H1 (cell line): ENCODE results near the gene CPLANE1. TPM values are rescaled to one million over a fixed set of nuclear protein-coding genes. Genes with fewer than 3 reads are reported as not detected.

Experiments
- CTCF ChIA-PET: fragments of 300-600 bp; sonication (Branson Sonifier 250); formaldehyde crosslinking; loops from one replicate; lab custom pipeline; 2021; ENCODE audit not compliant: partially characterized antibody; lab: Charles Lee
- POLR2A ChIA-PET: fragments of 300-600 bp; sonication (Branson Sonifier 250); formaldehyde crosslinking; loops from one replicate; lab custom pipeline; 2021; ENCODE audit warnings: inconsistent platforms; ENCODE audit not compliant: partially characterized antibody; lab: Charles Lee
- DNase-seq, 2 experiments: peaks; one replicate each; pipeline versions ENCODE4 v3.0.0 to v3.0.0-alpha.2; 2010 to 2022; ENCODE audit warnings: low spot score in 2 of 2, low read depth in 1 of 2, mixed read lengths in 1 of 2
- FAIRE-seq: peaks from 2 replicates; lab custom pipeline; 2011; peaks lifted over from hg19 to GRCh38; lab: Jason Lieb, UNC
- H2AFZ ChIP-seq: 2 replicates; pipeline ENCODE4 v1.8.1; 2012; ENCODE audit warnings: low read length, inconsistent platforms
- H2AK5ac ChIP-seq: 2 replicates; pipeline ENCODE4 v1.6.1; 2013; ENCODE audit warnings: low read depth, low read length
- H2BK120ac ChIP-seq: replicated peaks from 2 replicates; pipeline ENCODE3; 2013; ENCODE audit warnings: low read depth, low read length, inconsistent platforms
- H2BK12ac ChIP-seq: 2 replicates; pipeline ENCODE4 v1.6.1; 2013; ENCODE audit warnings: low read depth, low read length
- H2BK15ac ChIP-seq: 2 replicates; pipeline ENCODE4 v1.6.1; 2013; ENCODE audit warnings: low read length
- H2BK20ac ChIP-seq: 2 replicates; pipeline ENCODE4 v1.6.1; 2013; ENCODE audit warnings: low read length
- H2BK5ac ChIP-seq: 2 replicates; pipeline ENCODE4 v1.6.1; 2013; ENCODE audit warnings: low read depth, low read length
- H3K14ac ChIP-seq: 2 replicates; pipeline ENCODE4 v1.6.1; 2013; ENCODE audit warnings: inconsistent platforms; ENCODE audit not compliant: insufficient read length
- H3K18ac ChIP-seq: 2 replicates; pipeline ENCODE4 v1.6.1; 2013; ENCODE audit warnings: low read length; ENCODE audit errors: extremely low read depth
- H3K23ac ChIP-seq: 2 replicates; pipeline ENCODE4 v1.6.1; 2013; ENCODE audit warnings: inconsistent platforms; ENCODE audit not compliant: insufficient read length
- H3K23me2 ChIP-seq: 2 replicates; pipeline ENCODE4 v1.6.1; 2013; ENCODE audit warnings: low read depth, low read length
- H3K27ac ChIP-seq: 2 replicates; pipeline ENCODE4 v1.6.1; 2011; ENCODE audit warnings: low read depth, low read length, inconsistent platforms
- H3K27me3 ChIP-seq, 4 experiments: replicated peaks in 1 of 4; 1 replicate in 1 of 4; 2 replicates in 3 of 4; pipeline versions ENCODE4 v1.6.1 to v1.8.1; 2011 to 2013; ENCODE audit warnings: low read length in 3 of 4, mild to moderate bottlenecking in 3 of 4, inconsistent platforms in 2 of 4, mixed read lengths in 2 of 4, moderate library complexity in 1 of 4; ENCODE audit not compliant: control insufficient read depth in 3 of 4, insufficient read depth in 3 of 4; ENCODE audit errors: extremely low read depth in 1 of 4
- H3K36me3 ChIP-seq, 4 experiments: 2 replicates each; pipeline versions ENCODE4 v1.6.1 to v1.8.1; 2011 to 2013; ENCODE audit warnings: mild to moderate bottlenecking in 4 of 4, low read length in 3 of 4, moderate library complexity in 2 of 4, control low read depth in 1 of 4, inconsistent platforms in 1 of 4; ENCODE audit not compliant: insufficient read depth in 4 of 4, control insufficient read depth in 2 of 4
- H3K4ac ChIP-seq: replicated peaks from 2 replicates; pipeline ENCODE3; 2013; ENCODE audit warnings: low read length, low read depth, mixed read lengths, inconsistent platforms; ENCODE audit not compliant: insufficient read length
- H3K4me1 ChIP-seq, 4 experiments: replicated peaks in 1 of 4; 1 replicate in 1 of 4; 2 replicates in 3 of 4; pipeline versions ENCODE4 v1.6.1 to v1.8.1; 2011 to 2013; ENCODE audit warnings: low read length in 3 of 4, inconsistent platforms in 2 of 4, mixed read lengths in 1 of 4; ENCODE audit not compliant: insufficient read depth in 4 of 4, control insufficient read depth in 3 of 4
- H3K4me2 ChIP-seq, 2 experiments: 2 replicates each; pipeline versions ENCODE4 v1.6.1 to v1.8.1; 2011 to 2013; ENCODE audit warnings: low read depth in 2 of 2, low read length in 2 of 2, control low read depth in 1 of 2, inconsistent platforms in 1 of 2, mild to moderate bottlenecking in 1 of 2; ENCODE audit not compliant: insufficient read depth in 1 of 2
- H3K4me3 ChIP-seq, 4 experiments: fragments of 200-600, 300-600 bp in 1 of 4; sonication (generic), shearing (Covaris generic), sonication (Bioruptor Twin) in 1 of 4; 2 replicates each; pipeline versions ENCODE4 v1.5.1 to v1.8.1; 2011 to 2016; ENCODE audit warnings: low read length in 4 of 4, low read depth in 3 of 4, control low read depth in 2 of 4, inconsistent platforms in 2 of 4, mild to moderate bottlenecking in 2 of 4, mixed read lengths in 1 of 4, moderate library complexity in 1 of 4; ENCODE audit not compliant: insufficient read depth in 2 of 4; ENCODE audit errors: extremely low read depth in 1 of 4
- H3K56ac ChIP-seq: replicated peaks from 2 replicates; pipeline ENCODE3; 2013; ENCODE audit warnings: low read depth, mild to moderate bottlenecking, mixed read lengths, low read length, inconsistent platforms; ENCODE audit not compliant: insufficient read length
- H3K79me1 ChIP-seq: 2 replicates; pipeline ENCODE4 v1.6.1; 2013; ENCODE audit warnings: low read depth, low read length, control low read depth
- H3K79me2 ChIP-seq, 2 experiments: 2 replicates each; pipeline versions ENCODE4 v1.6.1 to v1.8.1; 2012 to 2013; ENCODE audit warnings: low read length in 2 of 2, mild to moderate bottlenecking in 2 of 2, inconsistent platforms in 1 of 2; ENCODE audit not compliant: insufficient read depth in 2 of 2, control insufficient read depth in 1 of 2
- H3K9ac ChIP-seq, 4 experiments: replicated peaks in 1 of 4; 1 replicate in 1 of 4; 2 replicates in 3 of 4; pipeline versions ENCODE4 v1.6.1 to v1.8.1; 2011 to 2013; ENCODE audit warnings: low read depth in 3 of 4, low read length in 3 of 4, control low read depth in 2 of 4, mild to moderate bottlenecking in 2 of 4, moderate library complexity in 2 of 4, inconsistent platforms in 1 of 4; ENCODE audit errors: extremely low read depth in 1 of 4
- H3K9me3 ChIP-seq, 2 experiments: 2 replicates each; pipeline versions ENCODE4 v1.6.1 to v1.8.1; 2012 to 2013; ENCODE audit warnings: mild to moderate bottlenecking in 2 of 2, moderate library complexity in 2 of 2, control low read depth in 1 of 2, inconsistent platforms in 1 of 2, low read depth in 1 of 2, low read length in 1 of 2, mixed read lengths in 1 of 2; ENCODE audit not compliant: insufficient read depth in 2 of 2
- H4K20me1 ChIP-seq, 2 experiments: replicated peaks in 1 of 2; 2 replicates each; pipeline versions ENCODE3 to v1.8.1; 2011 to 2013; ENCODE audit warnings: inconsistent platforms in 2 of 2, low read length in 2 of 2, mild to moderate bottlenecking in 1 of 2; ENCODE audit not compliant: insufficient read depth in 2 of 2, control insufficient read depth in 1 of 2
- H4K5ac ChIP-seq: 2 replicates; pipeline ENCODE4 v1.6.1; 2013; ENCODE audit warnings: low read length, low read depth, mixed read lengths, inconsistent platforms; ENCODE audit not compliant: insufficient read length
- H4K8ac ChIP-seq: 2 replicates; pipeline ENCODE4 v1.8.0; 2013; ENCODE audit warnings: mild to moderate bottlenecking, moderate library complexity, low read length, inconsistent platforms; ENCODE audit not compliant: insufficient read depth; ENCODE audit errors: extremely low read depth
- H4K91ac ChIP-seq: replicated peaks from 2 replicates; pipeline ENCODE3; 2013; ENCODE audit warnings: low read length, mixed read lengths, inconsistent platforms; ENCODE audit not compliant: insufficient read length
- CEBPB ChIP-seq: IDR thresholded peaks from 2 replicates; pipeline ENCODE4 v1.6.1; 2012; ENCODE audit warnings: low read depth, low read length
- CTCF ChIP-seq, 3 experiments: IDR thresholded peaks; 1 replicate in 2 of 3; 2 replicates in 1 of 3; pipeline versions ENCODE4 v1.5.1 to v1.6.1; 2011; ENCODE audit warnings: low read length in 3 of 3, mild to moderate bottlenecking in 3 of 3, inconsistent platforms in 2 of 3, low read depth in 1 of 3, moderate library complexity in 1 of 3; ENCODE audit not compliant: insufficient read depth in 1 of 3; ENCODE audit errors: control extremely low read depth in 1 of 3
- WGBS, 2 experiments: shearing (Covaris generic) in 1 of 2; methylation state at CpG; one replicate each; pipeline versions ENCODE4 v1.1.6 to v1.1.7; 2013 to 2015; ENCODE audit warnings: low lambda C conversion rate in 2 of 2, mixed read lengths in 2 of 2, inconsistent platforms in 1 of 2, low coverage in 1 of 2, missing lambda C conversion rate in 1 of 2; ENCODE audit not compliant: insufficient replicate concordance in 2 of 2, insufficient coverage in 1 of 2, insufficient read length in 1 of 2; ENCODE audit errors: extremely low coverage in 1 of 2, missing lambda C conversion rate in 1 of 2; 5-methylcytosine and 5-hydroxymethylcytosine counted together
- polyA plus RNA-seq, 7 experiments: library from polyadenylated mRNA; depleted of rRNA in 3 of 7; stranded (reverse) in 5 of 7; unstranded in 2 of 7; fragments of >200 nt in 5 of 7; fragments of 200-250 nt in 2 of 7; gene quantifications; 1 replicate in 5 of 7; 2 replicates in 1 of 7; 4 replicates in 1 of 7; pipeline versions ENCODE4 v1.2.1 to v1.2.3, GENCODE V29; 2011 to 2013; ENCODE audit warnings: missing spikeins in 2 of 7, mixed read lengths in 2 of 7
- total RNA-seq: library from RNA; stranded (reverse); fragmentation: NEBNext Ultra II Directional; extraction: Animal tissue kit (Norgen Biotek cat#: 25700); gene quantifications from 2 replicates; pipeline ENCODE4 v1.2.1, GENCODE V29; 2021

CPLANE1 gene
- total and polyA plus RNA-seq, 2 of the 8 experiments (the other 6 are each of a cell fraction or from before 2014, with no cell fraction given) = 2.2 to 8.8 TPM

DNA sequence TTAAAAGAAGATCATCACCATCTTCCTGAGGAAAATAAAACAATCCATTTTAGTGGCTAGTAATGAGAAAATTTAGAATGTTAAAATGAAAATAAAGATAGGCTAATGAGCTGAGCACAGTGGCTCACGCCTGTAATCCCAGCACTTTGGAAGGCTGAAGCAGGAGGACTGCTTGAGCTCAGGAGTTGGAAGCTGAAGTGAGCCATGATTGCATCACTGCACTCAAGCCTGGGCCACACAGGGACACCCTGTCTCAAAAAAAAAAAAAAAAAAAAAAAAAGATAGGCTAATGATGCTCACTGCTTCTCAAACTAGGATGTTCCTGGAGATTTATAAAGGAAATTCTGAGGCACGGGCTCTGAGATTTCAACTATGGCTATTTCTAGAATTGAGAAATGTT is 50.3 kb downstream of the CPLANE1 start:
- Histone ChIP-seq H3K23ac (no peak overlapping the region), H4K20me1 (no peaks in the 10 kb centered on the region), H2BK15ac (no peak overlapping the region), H3K4me3 (no peak overlapping the region), H4K8ac (no peak overlapping the region), H3K56ac (no peak overlapping the region), H4K91ac (no peak overlapping the region), H3K27me3 (no peaks in the 10 kb centered on the region), H2BK120ac (no peak overlapping the region), H3K14ac (no peak overlapping the region), H3K9ac (no peak overlapping the region), H2BK12ac (no peak overlapping the region), H3K4me2 (no peak overlapping the region), H3K27ac (no peak overlapping the region), H3K9me3 (no peaks in the 10 kb centered on the region), H3K18ac (no peak overlapping the region), H2AFZ (no peak overlapping the region), H3K4me1 (no peaks in the 10 kb centered on the region), H2BK20ac (no peak overlapping the region), H4K5ac (no peak overlapping the region), H3K79me1 (no peaks in the 10 kb centered on the region), H2BK5ac (no peak overlapping the region), H3K79me2 (no peaks in the 10 kb centered on the region), H3K23me2 (no peaks in the 10 kb centered on the region), H3K36me3 (peaks cover 0 to 6% (median 2%) of the 10 kb centered on the region in 4 experiments; a peak in 2 of 8 replicates), H2AK5ac (no peak overlapping the region), H3K4ac (no peak overlapping the region)
- FAIRE-seq (no peak), DNase-seq (no peak)
- WGBS, 2 experiments = 92% methylated on average over 2 of the region's 2 CpGs; no CpG with 5 or more reads in 1 of the 2 experiments
- ChIA-PET CTCF (interaction anchor here (1.1 to 1.2 kb wide), 2 partner anchors 21 to 155 kb away, joined by 3 to 4 read pairs; no protein-coding TSS in a partner anchor), POLR2A (no interaction called here)
- TF ChIP-seq CTCF (IDR thresholded peaks at IDR 0.05; ENCODE audit: control extremely low read depth in 1 of 3, insufficient read depth in 1 of 3, low read depth in 1 of 3, low read length in 3 of 3) (no peak), CEBPB (0 out of 2 replicates have a peak, but pooled peaks have one; percentile 17)
